SK-N-DZ (cell line): Measurements from ENCODE around the gene PLS3.
A peak's percentile ranks its signal among the peaks of the same experiment; 100 is the strongest.
"Not testable (repeated sequence)": the region's sequence is repeated elsewhere in the genome, so short reads cannot be mapped to it uniquely, and the experiment has no call there.

Experiments
- DNase-seq: peaks from one replicate; pipeline ENCODE4 v3.0.0-alpha.2; 2015; ENCODE audit warnings: low spot score

The PLS3 gene

GRCh38 chrX:115603534-115604074 is 42.6 kb downstream of the PLS3 start:
- no peak for DNase-seq

- DNase-seq: no peak
Observed at GRCh38 chrX:115606861-115607260, 45.9 kb downstream of the PLS3 start.

- no peak for DNase-seq
Observed at GRCh38 chrX:115609621-115610020, 48.6 kb downstream of the PLS3 start.

- DNase-seq: no peak
Observed at GRCh38 chrX:115616943-115617563, 56.1 kb downstream of the PLS3 start.

GRCh38 chrX:115622534-115622933 is 61.6 kb downstream of the PLS3 start:
- DNase-seq: no peak

GRCh38 chrX:115624916-115625315 is 63.9 kb downstream of the PLS3 start:
- no peak for DNase-seq

- no peak for DNase-seq
Observed at GRCh38 chrX:115625572-115626301, 64.8 kb downstream of the PLS3 start.

GRCh38 chrX:115630204-115630603 is 69.2 kb downstream of the PLS3 start:
- DNase-seq: no peak

GRCh38 chrX:115632455-115632854 is 71.5 kb downstream of the PLS3 start:
- no peak for DNase-seq

- DNase-seq: not testable (repeated sequence)
Observed at GRCh38 chrX:115633397-115633796, 72.4 kb downstream of the PLS3 start.

- no peak for DNase-seq
Observed at GRCh38 chrX:115639334-115639880, 78.4 kb downstream of the PLS3 start.

GRCh38 chrX:115642311-115642710 is 81.3 kb downstream of the PLS3 start:
- peak; percentile 10 for DNase-seq

GRCh38 chrX:115642895-115643530 is 82.0 kb downstream of the PLS3 start:
- DNase-seq: peak; percentile 59

GRCh38 chrX:115644397-115644796 is 83.4 kb downstream of the PLS3 start:
- DNase-seq: not testable (repeated sequence)

- DNase-seq: no peak
Observed at GRCh38 chrX:115649461-115650063, 88.6 kb downstream of the PLS3 start.

- no peak for DNase-seq
Observed at GRCh38 chrX:115650449-115650848, 89.5 kb downstream of the PLS3 start.

GRCh38 chrX:115650916-115651315 is 89.9 kb downstream of the PLS3 start:
- DNase-seq: peak; percentile 46

- no peak for DNase-seq
Observed at GRCh38 chrX:115652221-115652620, 91.2 kb downstream of the PLS3 start.

GRCh38 chrX:115665122-115665521 is 104.1 kb downstream of the PLS3 start:
- no peak for DNase-seq

- peak; percentile 38 for DNase-seq
Observed at GRCh38 chrX:115679460-115679859, 118.5 kb downstream of the PLS3 start.

- no peak for DNase-seq
Observed at GRCh38 chrX:115687595-115687994, 126.6 kb downstream of the PLS3 start.

- no peak for DNase-seq
Observed at GRCh38 chrX:115689931-115690330, 129.0 kb downstream of the PLS3 start.
